ENCODE results near the gene TUBB4A.

TUBB4A gene

GRCh38 chr19:6465663-6466062, 36.4 kb downstream of the TUBB4A start:
- DNase-seq = no peak

- DNase-seq = no peak
Observed at GRCh38 chr19:6465006-6465405, 37.1 kb downstream of the TUBB4A start.

GRCh38 chr19:6464070-6464873, 37.8 kb downstream of the TUBB4A start, which contains the start of gene CRB3:
TSS of gene CRB3 (plus strand) at chr19:6464271. CDS start at chr19:6464702, 431 bp downstream.
- no peak for DNase-seq

GRCh38 chr19:6460099-6460884, 41.8 kb downstream of the TUBB4A start:
- peak; percentile 97 for DNase-seq

GRCh38 chr19:6459262-6460098, 42.6 kb downstream of the TUBB4A start, which contains the start of gene SLC25A23:
TSS of gene SLC25A23 (minus strand) at chr19:6459792. CDS start at chr19:6459628, 164 bp downstream.
- DNase-seq = peak; percentile 71

GRCh38 chr19:6458695-6459261, 43.3 kb downstream of the TUBB4A start:
- no peak for DNase-seq

GRCh38 chr19:6457958-6458694, 44.0 kb downstream of the TUBB4A start:
- no peak for DNase-seq

- DNase-seq = no peak
Observed at GRCh38 chr19:6455924-6456323, 46.2 kb downstream of the TUBB4A start.

- no peak for DNase-seq
Observed at GRCh38 chr19:6453951-6454565, 48.1 kb downstream of the TUBB4A start.

GRCh38 chr19:6452899-6453298, 49.2 kb downstream of the TUBB4A start:
- DNase-seq = no peak

GRCh38 chr19:6452223-6452614, 49.9 kb downstream of the TUBB4A start:
- no peak for DNase-seq

- DNase-seq = no peak
Observed at GRCh38 chr19:6451583-6452222, 50.4 kb downstream of the TUBB4A start.

GRCh38 chr19:6450166-6450565, 51.9 kb downstream of the TUBB4A start:
- DNase-seq = no peak

- DNase-seq = no peak
Observed at GRCh38 chr19:6448045-6448444, 54.1 kb downstream of the TUBB4A start.

- no peak for DNase-seq
Observed at GRCh38 chr19:6446452-6446851, 55.7 kb downstream of the TUBB4A start.
